ENCODE results near the gene CTBP2.

Gene CTBP2

DNA sequence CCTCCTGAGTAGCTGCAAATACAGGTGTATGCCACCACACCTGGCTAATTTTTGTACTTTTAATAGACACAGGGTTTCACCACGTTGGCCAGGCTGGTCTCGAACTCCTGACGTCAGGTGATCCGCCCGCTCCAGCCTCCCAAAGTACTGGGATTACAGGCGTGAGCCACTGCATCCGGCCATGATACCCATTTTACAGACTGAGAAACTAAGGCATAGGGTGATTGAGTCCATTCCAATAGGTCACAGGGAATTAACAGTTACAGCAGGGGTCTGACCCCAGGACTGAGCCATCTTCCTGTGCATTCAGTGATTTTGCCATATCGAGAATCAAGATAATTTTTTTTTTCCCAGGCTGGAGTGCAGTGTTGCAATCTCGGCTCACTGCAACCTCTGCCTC, 12.3 kb upstream of the CTBP2 start:
- H3K4me3 ChIP-seq (ENCODE audit: control insufficient read depth, low read depth, low read length) = no peak overlapping the region
- TF ChIP-seq, protein P1, sequence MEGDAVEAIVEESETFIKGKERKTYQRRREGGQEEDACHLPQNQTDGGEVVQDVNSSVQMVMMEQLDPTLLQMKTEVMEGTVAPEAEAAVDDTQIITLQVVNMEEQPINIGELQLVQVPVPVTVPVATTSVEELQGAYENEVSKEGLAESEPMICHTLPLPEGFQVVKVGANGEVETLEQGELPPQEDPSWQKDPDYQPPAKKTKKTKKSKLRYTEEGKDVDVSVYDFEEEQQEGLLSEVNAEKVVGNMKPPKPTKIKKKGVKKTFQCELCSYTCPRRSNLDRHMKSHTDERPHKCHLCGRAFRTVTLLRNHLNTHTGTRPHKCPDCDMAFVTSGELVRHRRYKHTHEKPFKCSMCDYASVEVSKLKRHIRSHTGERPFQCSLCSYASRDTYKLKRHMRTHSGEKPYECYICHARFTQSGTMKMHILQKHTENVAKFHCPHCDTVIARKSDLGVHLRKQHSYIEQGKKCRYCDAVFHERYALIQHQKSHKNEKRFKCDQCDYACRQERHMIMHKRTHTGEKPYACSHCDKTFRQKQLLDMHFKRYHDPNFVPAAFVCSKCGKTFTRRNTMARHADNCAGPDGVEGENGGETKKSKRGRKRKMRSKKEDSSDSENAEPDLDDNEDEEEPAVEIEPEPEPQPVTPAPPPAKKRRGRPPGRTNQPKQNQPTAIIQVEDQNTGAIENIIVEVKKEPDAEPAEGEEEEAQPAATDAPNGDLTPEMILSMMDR (IDR thresholded peaks at IDR 0.05; ENCODE audit: control insufficient read depth, insufficient read depth, low read depth, low read length, missing control alignments) = no peak
- DNase-seq (ENCODE audit: low read depth) = no peak

DNA sequence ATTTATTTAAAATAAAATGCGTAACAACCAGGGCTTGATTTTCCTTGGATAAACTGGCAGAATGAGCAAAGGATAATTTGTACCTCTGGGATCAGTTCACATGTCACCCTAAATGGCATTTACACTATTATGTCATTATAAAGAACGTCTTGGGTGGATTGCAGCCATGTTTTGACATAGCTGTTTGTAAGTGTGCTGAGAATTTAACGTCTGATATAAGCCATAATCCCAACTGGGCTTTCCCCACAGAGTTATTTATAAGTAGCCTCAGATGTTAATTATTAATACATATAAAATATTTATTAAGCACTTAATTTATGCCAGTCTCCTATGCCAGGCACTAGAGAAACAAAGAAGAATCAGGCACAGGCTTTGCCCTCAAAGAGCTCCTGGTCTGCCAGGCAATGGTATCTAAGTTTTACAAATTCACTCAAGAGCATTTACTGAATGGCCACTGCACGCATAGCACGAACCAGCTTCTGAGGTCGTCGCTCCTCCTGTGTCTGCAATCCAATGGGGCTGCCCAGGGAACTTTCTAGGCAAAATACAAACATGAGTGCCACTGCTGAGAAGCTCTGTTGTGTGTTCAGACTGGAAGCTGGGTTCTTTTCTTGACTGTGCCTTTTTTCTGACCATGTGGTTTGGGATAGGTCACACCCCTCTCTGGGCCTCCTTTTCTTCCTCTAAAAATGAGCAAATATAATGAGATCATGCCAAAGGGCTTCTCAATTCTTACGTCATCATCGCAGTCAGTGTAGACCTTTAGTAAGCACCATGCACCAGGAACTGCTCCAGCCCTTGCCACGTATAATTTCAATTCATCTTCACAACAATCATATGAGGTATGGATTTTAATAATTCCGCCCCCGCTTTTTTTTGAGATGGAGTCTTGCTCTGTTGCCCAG, 11.3 kb upstream of the CTBP2 start:
- H3K4me3 ChIP-seq (ENCODE audit: control insufficient read depth, low read depth, low read length) = no peak overlapping the region
- DNase-seq (ENCODE audit: low read depth) = no peak
- TF ChIP-seq, protein P1 (IDR thresholded peaks at IDR 0.05; ENCODE audit: control insufficient read depth, insufficient read depth, low read depth, low read length, missing control alignments) = no peak

DNA sequence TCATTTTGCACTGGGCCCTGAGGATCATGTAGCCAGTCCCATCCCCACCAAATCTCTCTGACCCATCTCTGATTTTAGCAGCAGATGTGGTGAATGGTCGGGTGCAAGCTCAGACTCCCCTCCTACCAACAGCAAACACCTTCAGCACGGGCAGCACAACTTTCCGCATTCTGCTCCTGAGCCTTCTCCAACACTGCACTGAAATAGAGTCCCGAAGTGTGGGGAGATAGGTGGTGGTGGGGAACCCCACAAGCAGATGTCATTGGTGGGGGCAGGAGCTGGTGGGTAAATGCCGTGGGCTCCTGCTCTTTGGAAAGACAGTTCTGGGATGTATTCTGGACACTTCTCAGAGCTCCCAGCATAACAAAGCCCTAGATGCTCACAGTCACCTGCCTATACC, 9.6 kb upstream of the CTBP2 start:
- TF ChIP-seq, protein P1 (IDR thresholded peaks at IDR 0.05; ENCODE audit: control insufficient read depth, insufficient read depth, low read depth, low read length, missing control alignments) = no peak
- DNase-seq (ENCODE audit: low read depth) = no peak

DNA sequence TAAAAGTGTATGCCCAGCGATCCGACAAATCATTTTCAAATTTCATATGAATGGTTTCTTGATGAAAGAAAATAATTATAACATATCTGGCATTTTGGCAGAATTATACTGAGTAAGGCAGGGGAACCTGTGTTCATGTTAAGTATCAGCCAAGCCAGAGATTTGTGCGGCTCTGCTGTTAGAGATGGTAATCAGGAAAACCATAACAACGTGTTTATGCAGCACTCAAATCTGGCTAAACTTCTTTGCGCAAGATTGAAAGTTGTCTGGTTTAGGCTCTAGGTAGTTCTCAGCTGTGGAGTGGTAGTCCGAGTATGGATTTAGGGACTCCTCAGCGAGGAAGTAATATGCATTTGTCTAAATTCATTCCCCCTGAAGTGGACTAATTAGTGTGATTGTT, 8.9 kb upstream of the CTBP2 start:
- TF ChIP-seq, protein P1 (IDR thresholded peaks at IDR 0.05; ENCODE audit: control insufficient read depth, insufficient read depth, low read depth, low read length, missing control alignments) = no peak
- no peak overlapping the region for H3K4me3 ChIP-seq (ENCODE audit: control insufficient read depth, low read depth, low read length)
- DNase-seq (ENCODE audit: low read depth) = no peak

More for the DNA sequence above, 9.6 kb upstream of the CTBP2 start:
- no peak overlapping the region for H3K4me3 ChIP-seq (ENCODE audit: control insufficient read depth, low read depth, low read length)

DNA sequence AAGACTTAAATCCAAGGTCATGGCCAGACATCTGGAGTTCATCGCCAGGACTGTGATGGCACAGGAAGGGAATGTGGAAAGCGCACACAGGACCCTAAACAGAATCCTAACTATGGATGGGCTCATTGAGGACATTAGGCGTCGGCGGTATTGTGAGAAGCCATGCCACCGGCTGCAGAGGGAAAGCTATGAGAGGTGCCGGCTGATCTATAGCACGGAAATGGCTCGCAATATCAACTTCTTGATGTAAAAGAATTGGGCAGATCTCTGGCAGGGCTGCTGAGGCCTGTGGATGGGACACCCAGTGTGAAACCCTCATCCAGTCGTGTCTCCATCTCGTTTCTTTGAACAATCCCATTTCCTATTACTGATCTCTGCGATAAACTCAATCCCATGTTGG, 6.3 kb upstream of the CTBP2 start:
- no peak for DNase-seq (ENCODE audit: low read depth)
- no peak overlapping the region for H3K4me3 ChIP-seq (ENCODE audit: control insufficient read depth, low read depth, low read length)
- TF ChIP-seq, protein P1 (IDR thresholded peaks at IDR 0.05; ENCODE audit: control insufficient read depth, insufficient read depth, low read depth, low read length, missing control alignments) = no peak

DNA sequence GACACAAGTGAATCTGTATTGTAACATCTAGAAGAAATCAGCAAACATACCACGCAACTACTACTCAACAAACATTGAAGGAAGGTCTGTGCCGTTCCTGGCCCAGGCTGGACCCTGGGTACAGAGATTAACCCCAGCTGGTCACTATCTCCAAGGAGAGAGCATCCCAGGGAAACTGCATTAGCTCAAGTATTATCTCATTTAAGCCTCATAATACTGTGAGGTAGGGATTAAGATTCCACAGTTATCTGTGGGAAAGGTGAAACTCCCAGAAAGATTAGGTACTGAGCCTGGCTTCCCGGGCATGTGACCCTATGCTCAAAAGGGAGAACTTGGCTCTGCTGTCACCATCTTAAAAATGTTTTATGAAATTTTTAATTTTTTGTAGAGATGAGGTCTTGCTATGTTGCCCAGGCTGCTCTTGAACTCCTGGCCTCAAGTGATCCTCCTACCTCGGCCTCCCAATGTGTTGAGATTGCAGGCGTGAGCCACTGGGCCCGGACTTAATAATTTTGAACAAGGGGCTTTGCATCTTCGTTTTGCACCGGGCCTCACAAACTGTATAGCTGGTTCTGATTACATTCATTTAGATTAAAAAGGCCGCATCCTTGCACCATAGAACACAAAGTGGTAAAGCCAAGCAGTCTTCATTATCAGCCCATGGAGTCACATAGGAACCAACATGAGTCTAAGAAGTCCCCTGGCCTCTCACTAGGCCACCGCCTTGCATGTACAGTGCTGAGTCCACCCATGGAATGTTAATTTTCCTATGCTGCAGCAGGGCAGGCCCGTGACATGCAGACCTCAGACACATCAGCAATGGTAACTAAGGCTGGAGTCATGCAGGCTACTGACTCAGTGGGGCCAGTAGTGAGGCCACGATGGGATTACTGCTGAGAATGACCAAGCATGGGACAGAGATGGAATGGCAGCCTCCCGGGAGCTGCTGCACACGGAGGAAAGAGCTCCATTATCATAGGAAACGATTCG, 5.5 kb upstream of the CTBP2 start:
- DNase-seq (ENCODE audit: low read depth) = no peak
- TF ChIP-seq, protein P1 (IDR thresholded peaks at IDR 0.05; ENCODE audit: control insufficient read depth, insufficient read depth, low read depth, low read length, missing control alignments) = no peak
- H3K4me3 ChIP-seq (ENCODE audit: control insufficient read depth, low read depth, low read length) = no peak overlapping the region
